Lung (tissue), 12 donors: Measurements from ENCODE around the gene SFMBT1. TPM values are rescaled to one million over a fixed set of nuclear protein-coding genes. Genes with fewer than 3 reads are reported as not detected.

Source experiments
- ATAC-seq: fragments of 200-7000 bp; cut with Tn5 transposase; one replicate; pipeline ENCODE4 v1.9.1; 2020; ENCODE audit warnings: moderate number of reproducible peaks; ENCODE audit not compliant: insufficient read depth, low FRiP score
- DNase-seq, 3 donors: peaks; one replicate each; pipeline ENCODE4 v3.0.0-alpha.2; 2013 to 2017
- H3K27ac ChIP-seq, 2 donors: one replicate each; pipeline ENCODE4 v1.5.1; 2013; ENCODE audit warnings: mild to moderate bottlenecking in 2 of 2, moderate library complexity in 2 of 2, control low read depth in 1 of 2, inconsistent platforms in 1 of 2, low read depth in 1 of 2, low read length in 1 of 2
- H3K27me3 ChIP-seq, 3 donors: one replicate each; pipeline ENCODE4 v1.5.1; 2013; ENCODE audit warnings: low read length in 2 of 3; ENCODE audit not compliant: control insufficient read depth in 3 of 3, insufficient read depth in 3 of 3
- H3K36me3 ChIP-seq, 4 donors: one replicate each; pipeline ENCODE4 v1.5.1; 2013; ENCODE audit warnings: low read length in 4 of 4, mild to moderate bottlenecking in 1 of 4, moderate library complexity in 1 of 4; ENCODE audit not compliant: control insufficient read depth in 4 of 4, insufficient read depth in 4 of 4
- H3K4me1 ChIP-seq, 5 donors: one replicate each; pipeline ENCODE4 v1.5.1; 2013; ENCODE audit warnings: low read length in 5 of 5, mild to moderate bottlenecking in 2 of 5, moderate library complexity in 1 of 5; ENCODE audit not compliant: control insufficient read depth in 5 of 5, insufficient read depth in 5 of 5
- H3K4me3 ChIP-seq: one replicate; pipeline ENCODE4 v1.5.1; 2013; ENCODE audit warnings: mild to moderate bottlenecking, control low read depth, moderate library complexity
- H3K9ac ChIP-seq, 2 donors: one replicate each; pipeline ENCODE4 v1.5.1; 2013; ENCODE audit warnings: low read length in 2 of 2, control low read depth in 1 of 2; ENCODE audit not compliant: insufficient read depth in 1 of 2
- H3K9me3 ChIP-seq, 4 donors: one replicate each; pipeline ENCODE4 v1.5.1; 2013; ENCODE audit warnings: low read length in 3 of 4, mild to moderate bottlenecking in 1 of 4, moderate library complexity in 1 of 4; ENCODE audit not compliant: control insufficient read depth in 4 of 4, insufficient read depth in 3 of 4
- CTCF ChIP-seq: IDR thresholded peaks from 2 replicates; pipeline ENCODE4 v1.5.1; 2012; ENCODE audit warnings: mild to moderate bottlenecking; ENCODE audit errors: control extremely low read depth, extremely low read depth
- WGBS, 2 donors: extraction: QIAGEN DNeasy Blood & Tissue Kit; methylation state at CpG; one replicate each; pipeline ENCODE4 v1.1.7; 2013; 5-methylcytosine and 5-hydroxymethylcytosine counted together
- polyA plus RNA-seq, 2 donors: library from polyadenylated mRNA; stranded (reverse); fragments of 200-250 nt; gene quantifications; one replicate each; pipeline ENCODE4 v1.2.1, GENCODE V29; 2013
- total RNA-seq, 2 donors: library from RNA; depleted of rRNA in 1 of 2; stranded (reverse); fragments of >200 nt in 1 of 2; gene quantifications; one replicate each; pipeline ENCODE4 v1.2.1, GENCODE V29; 2014 to 2021
- donor health status: control.
- donor health status: control.
- donor health status: Bipolar disorder and iron deficiency.
- donor health status: healthy.
- donor health status: DM: yes; HTN: yes; CAD: no.

SFMBT1 gene
- total and polyA plus RNA-seq, 4 donors, result 3.4 to 19.2 (median 9.7) TPM

GRCh38 chr3:53084310-53085001 lies 38.6 kb upstream of the SFMBT1 start:
- Histone ChIP-seq H3K36me3 (peaks cover 0 to 6% (median 1%) of the 10 kb centered on the region in 4 donors), H3K27ac (peak overlapping the region in 1 of 2 donors; percentile 90), H3K27me3 (no peaks in the 10 kb centered on the region), H3K9ac (no peak overlapping the region), H3K4me3 (no peak overlapping the region), H3K9me3 (no peaks in the 10 kb centered on the region), H3K4me1 (peaks cover 0 to 13% (median 5%) of the 10 kb centered on the region in 5 donors)
- ATAC-seq (no peak), DNase-seq (no peak)
- no peak for TF ChIP-seq CTCF
- WGBS, 2 donors, result 85 to 88% methylated on average over 12 of the region's 12 CpGs

GRCh38 chr3:53083949-53084309 lies 38.1 kb upstream of the SFMBT1 start:
- TF ChIP-seq CTCF, result no peak

GRCh38 chr3:53083521-53083920 lies 37.6 kb upstream of the SFMBT1 start:
- Histone ChIP-seq H3K4me1 (peaks cover 0 to 13% (median 5%) of the 10 kb centered on the region in 5 donors), H3K36me3 (peaks cover 0 to 3% (median 0%) of the 10 kb centered on the region in 4 donors), H3K27me3 (no peaks in the 10 kb centered on the region), H3K4me3 (no peak overlapping the region), H3K27ac (peak overlapping the region in 1 of 2 donors; percentile 90), H3K9ac (no peak overlapping the region), H3K9me3 (no peaks in the 10 kb centered on the region)
- WGBS, 2 donors, result 71 to 75% methylated on average over 8 of the region's 8 CpGs
- DNase-seq (peak; percentile 59 to 76 (median 74)), ATAC-seq (no peak)
- TF ChIP-seq CTCF, result no peak

More at GRCh38 chr3:53083949-53084309, 38.1 kb upstream of the SFMBT1 start:
- Histone ChIP-seq H3K9ac (no peak overlapping the region), H3K4me3 (no peak overlapping the region), H3K36me3 (peaks cover 0 to 3% (median 0%) of the 10 kb centered on the region in 4 donors), H3K9me3 (no peaks in the 10 kb centered on the region), H3K27me3 (no peaks in the 10 kb centered on the region), H3K4me1 (peaks cover 0 to 13% (median 5%) of the 10 kb centered on the region in 5 donors), H3K27ac (peak overlapping the region in 1 of 2 donors; percentile 90)
- DNase-seq, result no peak
- ATAC-seq, result no peak
- WGBS, 2 donors, result 79 to 89% methylated on average over 3 of the region's 3 CpGs

- TF ChIP-seq CTCF, result no peak
- H3K9me3 ChIP-seq, result no peaks in the 10 kb centered on the region
- WGBS, 2 donors, result 76 to 83% methylated on average over 8 of the region's 8 CpGs
- no peak for DNase-seq
- no peak overlapping the region for H3K9ac ChIP-seq
- H3K4me1 ChIP-seq, result peaks cover 0 to 13% (median 5%) of the 10 kb centered on the region in 5 donors
- H3K36me3 ChIP-seq, result peaks cover 0 to 3% (median 0%) of the 10 kb centered on the region in 4 donors
- no peaks in the 10 kb centered on the region for H3K27me3 ChIP-seq
- H3K27ac ChIP-seq, result no peak overlapping the region
- H3K4me3 ChIP-seq, result no peak overlapping the region
- ATAC-seq, result no peak
These were observed 36.9 kb upstream of the SFMBT1 start for GRCh38 chr3:53082736-53083135.
